Panc1 (cell line): ENCODE results near the gene MAP2K7. TPM values are rescaled to one million over a fixed set of nuclear protein-coding genes. Genes with fewer than 3 reads are reported as not detected.
"Not testable (repeated sequence)": the region's sequence is repeated elsewhere in the genome, so short reads cannot be mapped to it uniquely, and the experiment has no call there.

ENCODE experiments used
- ATAC-seq: fragments of 200-7000 bp; cut with Tn5 transposase; 2 replicates; pipeline ENCODE4 v1.9.1; 2020; ENCODE audit warnings: mild to moderate bottlenecking, moderate library complexity
- BruUV-seq: library from RNA; stranded (reverse); fragments of 400-500 nt; replicated peaks from 2 replicates; lab custom pipeline; 2021; lab: Mats Ljungman, UMichigan
- CTCF ChIA-PET: fragments of 300-600 bp; sonication (Branson Sonifier 250); formaldehyde crosslinking; loops from one replicate; lab custom pipeline; 2022; ENCODE audit warnings: antibody characterized with exemption; lab: Charles Lee
- POLR2A ChIA-PET: fragments of 300-600 bp; sonication (Branson Sonifier 250); formaldehyde crosslinking; loops from one replicate; lab custom pipeline; 2022; ENCODE audit warnings: antibody characterized with exemption; lab: Charles Lee
- DNase-seq: peaks from one replicate; pipeline ENCODE4 v3.0.0-alpha.2; 2010; ENCODE audit warnings: low read depth, low spot score
- H3K27ac ChIP-seq: 2 replicates; pipeline ENCODE4 v1.5.1; 2011; ENCODE audit warnings: mild to moderate bottlenecking, low read length, inconsistent platforms
- H3K27me3 ChIP-seq: fragments of 200-500 bp; sonication (Bioruptor generic); 2 replicates; pipeline ENCODE4 v1.6.0; 2014; ENCODE audit warnings: low read length, inconsistent platforms; ENCODE audit not compliant: control insufficient read depth, insufficient read depth
- H3K36me3 ChIP-seq: fragments of 200-500 bp; sonication (Bioruptor generic); 2 replicates; pipeline ENCODE4 v1.5.1; 2014; ENCODE audit warnings: inconsistent platforms, mild to moderate bottlenecking, low read length, moderate library complexity; ENCODE audit not compliant: control insufficient read depth, insufficient read depth
- H3K4me1 ChIP-seq: 2 replicates; pipeline ENCODE4 v1.5.1; 2011; ENCODE audit warnings: inconsistent platforms, mild to moderate bottlenecking, low read length, moderate library complexity; ENCODE audit not compliant: control insufficient read depth, insufficient read depth
- H3K4me3 ChIP-seq, 2 experiments: 2 replicates each; pipeline ENCODE4 v1.5.1; 2011 to 2012; ENCODE audit warnings: low read depth in 2 of 2, low read length in 2 of 2, mild to moderate bottlenecking in 2 of 2, inconsistent platforms in 1 of 2, moderate library complexity in 1 of 2
- H3K9me3 ChIP-seq: fragments of 200-500 bp; sonication (Bioruptor generic); 2 replicates; pipeline ENCODE4 v1.5.1; 2014; ENCODE audit warnings: low read depth, mild to moderate bottlenecking, inconsistent platforms, low read length, moderate library complexity; ENCODE audit not compliant: control insufficient read depth, insufficient read depth
- POLR2AphosphoS5 ChIP-seq: IDR thresholded peaks from 2 replicates; pipeline ENCODE4 v1.6.1; 2012; ENCODE audit warnings: mild to moderate bottlenecking, low read depth, low read length, moderate library complexity
- REST ChIP-seq, 2 experiments: IDR thresholded peaks; 2 replicates each; pipeline ENCODE4 v1.6.1; 2011 to 2012; ENCODE audit warnings: low read depth in 2 of 2, control low read depth in 1 of 2, low read length in 1 of 2, mild to moderate bottlenecking in 1 of 2, moderate library complexity in 1 of 2; ENCODE audit not compliant: insufficient read depth in 1 of 2
- SIN3A ChIP-seq: IDR thresholded peaks from 2 replicates; pipeline ENCODE4 v1.6.1; 2012; ENCODE audit warnings: low read depth, mild to moderate bottlenecking, low read length, moderate library complexity, borderline replicate concordance; ENCODE audit not compliant: insufficient read depth
- TCF7L2 ChIP-seq: IDR thresholded peaks from 2 replicates; pipeline ENCODE4 v1.6.1; 2011; ENCODE audit warnings: mild to moderate bottlenecking, low read depth, low read length, inconsistent platforms
- in situ Hi-C: cut with HindIII; loops from 2 replicates; pipeline ENCODE4 v1.10.0; 2016; ENCODE audit warnings: low sequenced_read_pairs, low pct_unique_long_range_greater_than_20kb
- intact Hi-C: fragments of 100-400 bp; cut with micrococcal nuclease; formaldehyde crosslinking; loops from one replicate; pipeline ENCODE4 v1.10.0; 2022; ENCODE audit not compliant: unreplicated experiment
- total RNA-seq: library from RNA; stranded (reverse); gene quantifications from one replicate; pipeline ENCODE4 v1.2.1, GENCODE V29; 2021; ENCODE audit not compliant: unreplicated experiment
- TF ChIP-seq, protein P1 (sequence below): fragments of 450-650 bp; IDR thresholded peaks from 2 replicates; pipeline ENCODE4 v1.5.1; 2017; ENCODE audit warnings: mild to moderate bottlenecking

The MAP2K7 gene
- total RNA-seq, 1 experiment from 2014 or later, result 32.9 TPM

DNA sequence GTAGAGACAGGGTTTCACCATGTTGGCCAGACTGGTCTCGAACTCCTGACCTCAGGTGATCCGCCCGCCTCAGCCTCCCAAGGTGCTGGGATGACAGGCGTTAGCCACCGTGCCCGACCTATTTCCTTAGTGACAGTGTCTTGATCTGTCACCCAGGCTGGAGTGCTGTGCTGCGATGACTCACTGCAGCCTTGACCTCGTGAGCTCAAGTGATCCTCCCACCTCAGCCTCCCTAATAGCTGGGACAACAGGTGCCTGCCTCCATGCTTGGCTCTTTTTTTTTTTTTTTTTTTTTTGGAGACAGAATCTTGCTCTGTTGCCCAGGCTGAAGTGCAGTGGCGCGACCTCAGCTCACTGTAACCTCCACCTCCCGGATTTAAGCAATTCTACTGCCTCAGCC lies 26.4 kb downstream of the MAP2K7 start:
- Histone ChIP-seq H3K4me1 (peaks cover 44% of the 10 kb centered on the region), H3K27ac (peak overlapping the region; percentile 23; the same call in 1 of the 2 replicates)
- in situ Hi-C loops, H3K27me3 ChIP-seq, H3K4me3 ChIP-seq, intact Hi-C loops, H3K9me3 ChIP-seq, H3K36me3 ChIP-seq, ATAC-seq, DNase-seq, BruUV-seq: not testable (repeated sequence)
- CTCF ChIA-PET, result interaction anchor here (0.7 kb wide), 1 partner anchor 47 kb away, joined by 3 read pairs; no protein-coding TSS in a partner anchor
- POLR2A ChIA-PET, result interaction anchor here (1.2 kb wide), 1 partner anchor 14 kb away, joined by 3 read pairs; the partner anchor contains the start of gene TIMM44

- Histone ChIP-seq H3K36me3 (no peaks in the 10 kb centered on the region; the same call in 1 of the 2 replicates), H3K4me1 (peaks cover 44% of the 10 kb centered on the region), H3K4me3 (no peak overlapping the region), H3K27ac (peak overlapping the region; percentile 23; the same call in 1 of the 2 replicates), H3K27me3 (no peaks in the 10 kb centered on the region), H3K9me3 (no peaks in the 10 kb centered on the region)
- DNase-seq (no peak), ATAC-seq (no peak)
- intact Hi-C loops (no loop called here), in situ Hi-C loops (no loop called here)
- POLR2A ChIA-PET, result interaction anchor here (1.2 kb wide), 1 partner anchor 13 kb away, joined by 3 read pairs; the partner anchor contains the start of gene TIMM44
- BruUV-seq, result no TSS peak
- CTCF ChIA-PET, result interaction anchor here (0.7 kb wide), 2 partner anchors 11 to 130 kb away, joined by 3 read pairs; no protein-coding TSS in a partner anchor
- TF ChIP-seq REST (IDR thresholded peaks at IDR 0.05; ENCODE audit: insufficient read depth in 1 of 2, low read depth in 2 of 2, low read length in 1 of 2), result no peak
- TF ChIP-seq SIN3A, result no peak
Measured at GRCh38 chr19:7930765-7931164, 27.1 kb downstream of the MAP2K7 start.

- TF ChIP-seq, protein P1, sequence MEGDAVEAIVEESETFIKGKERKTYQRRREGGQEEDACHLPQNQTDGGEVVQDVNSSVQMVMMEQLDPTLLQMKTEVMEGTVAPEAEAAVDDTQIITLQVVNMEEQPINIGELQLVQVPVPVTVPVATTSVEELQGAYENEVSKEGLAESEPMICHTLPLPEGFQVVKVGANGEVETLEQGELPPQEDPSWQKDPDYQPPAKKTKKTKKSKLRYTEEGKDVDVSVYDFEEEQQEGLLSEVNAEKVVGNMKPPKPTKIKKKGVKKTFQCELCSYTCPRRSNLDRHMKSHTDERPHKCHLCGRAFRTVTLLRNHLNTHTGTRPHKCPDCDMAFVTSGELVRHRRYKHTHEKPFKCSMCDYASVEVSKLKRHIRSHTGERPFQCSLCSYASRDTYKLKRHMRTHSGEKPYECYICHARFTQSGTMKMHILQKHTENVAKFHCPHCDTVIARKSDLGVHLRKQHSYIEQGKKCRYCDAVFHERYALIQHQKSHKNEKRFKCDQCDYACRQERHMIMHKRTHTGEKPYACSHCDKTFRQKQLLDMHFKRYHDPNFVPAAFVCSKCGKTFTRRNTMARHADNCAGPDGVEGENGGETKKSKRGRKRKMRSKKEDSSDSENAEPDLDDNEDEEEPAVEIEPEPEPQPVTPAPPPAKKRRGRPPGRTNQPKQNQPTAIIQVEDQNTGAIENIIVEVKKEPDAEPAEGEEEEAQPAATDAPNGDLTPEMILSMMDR, result no peak
- TF ChIP-seq REST (IDR thresholded peaks at IDR 0.05; ENCODE audit: insufficient read depth in 1 of 2, low read depth in 2 of 2, low read length in 1 of 2) (no peak), SIN3A (no peak), TCF7L2 (no peak), POLR2AphosphoS5 (no peak)
- H3K36me3 ChIP-seq, result no peaks in the 10 kb centered on the region; the same call in 1 of the 2 replicates
- H3K27me3 ChIP-seq, result no peaks in the 10 kb centered on the region
- no TSS peak for BruUV-seq
- intact Hi-C loops, result no loop called here
- CTCF ChIA-PET, result interaction anchor here (0.7 kb wide), 2 partner anchors 10 to 130 kb away, joined by 3 read pairs; no protein-coding TSS in a partner anchor
- H3K4me1 ChIP-seq, result peaks cover 41% of the 10 kb centered on the region
- in situ Hi-C loops, result no loop called here
- no peak overlapping the region for H3K4me3 ChIP-seq
- DNase-seq, result no peak
- POLR2A ChIA-PET, result interaction anchor here (1.2 kb wide), 1 partner anchor 12 kb away, joined by 3 read pairs; the partner anchor contains the start of gene TIMM44
- H3K27ac ChIP-seq, result peak overlapping the region; percentile 23; the same call in 1 of the 2 replicates
- ATAC-seq, result no peak
- no peaks in the 10 kb centered on the region for H3K9me3 ChIP-seq
Measured at GRCh38 chr19:7931221-7932061, 27.8 kb downstream of the MAP2K7 start.
